Measurements from ENCODE around the gene MAP3K4.

The MAP3K4 gene

DNA sequence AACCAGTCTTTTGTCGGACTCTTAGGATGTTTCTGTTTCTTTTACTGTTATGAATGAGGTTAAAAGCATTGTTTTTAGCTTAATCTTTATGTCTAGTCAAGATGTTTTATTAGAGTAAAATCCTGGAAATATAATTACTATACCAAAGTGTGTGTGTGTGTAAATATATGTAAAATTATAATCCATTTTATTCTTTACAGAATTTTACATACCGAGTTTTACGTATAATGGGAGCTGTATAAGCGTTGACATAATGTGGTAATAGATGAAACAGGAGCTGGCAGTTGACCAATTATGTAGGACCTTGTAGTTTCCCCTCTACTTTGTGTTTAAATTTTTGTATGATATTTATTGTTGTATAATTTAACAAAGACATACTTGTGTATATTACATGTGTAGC, 16.7 kb downstream of the MAP3K4 start:
- no peak for DNase-seq (ENCODE audit: low spot score)

- DNase-seq (ENCODE audit: low spot score) = no peak
Measured at GRCh38 chr6:161009991-161010390, 18.4 kb downstream of the MAP3K4 start.

DNA sequence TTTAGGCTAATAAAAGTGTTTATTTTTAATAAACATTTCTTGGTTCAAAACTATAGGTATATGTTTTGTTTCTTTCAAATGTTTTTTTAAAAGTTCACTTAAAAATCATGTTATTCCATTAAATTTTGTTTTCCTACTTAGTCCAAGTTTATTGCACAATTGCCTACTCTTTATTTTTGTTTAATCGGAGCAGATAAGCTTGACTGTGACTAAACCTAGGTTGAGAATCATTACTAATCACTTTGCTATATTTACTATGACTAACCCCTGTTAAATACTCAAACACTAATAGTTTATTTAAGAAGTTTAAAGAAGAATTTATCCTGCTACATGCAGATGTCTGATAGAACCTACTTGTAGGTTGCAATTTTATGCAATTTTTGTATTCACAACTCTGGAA, 18.8 kb downstream of the MAP3K4 start:
- DNase-seq (ENCODE audit: low spot score) = peak; percentile 45

GRCh38 chr6:161011492-161012480, 20.2 kb downstream of the MAP3K4 start:
- DNase-seq (ENCODE audit: low spot score) = no peak

GRCh38 chr6:161013695-161014094, 22.1 kb downstream of the MAP3K4 start:
- no peak for DNase-seq (ENCODE audit: low spot score)

DNA sequence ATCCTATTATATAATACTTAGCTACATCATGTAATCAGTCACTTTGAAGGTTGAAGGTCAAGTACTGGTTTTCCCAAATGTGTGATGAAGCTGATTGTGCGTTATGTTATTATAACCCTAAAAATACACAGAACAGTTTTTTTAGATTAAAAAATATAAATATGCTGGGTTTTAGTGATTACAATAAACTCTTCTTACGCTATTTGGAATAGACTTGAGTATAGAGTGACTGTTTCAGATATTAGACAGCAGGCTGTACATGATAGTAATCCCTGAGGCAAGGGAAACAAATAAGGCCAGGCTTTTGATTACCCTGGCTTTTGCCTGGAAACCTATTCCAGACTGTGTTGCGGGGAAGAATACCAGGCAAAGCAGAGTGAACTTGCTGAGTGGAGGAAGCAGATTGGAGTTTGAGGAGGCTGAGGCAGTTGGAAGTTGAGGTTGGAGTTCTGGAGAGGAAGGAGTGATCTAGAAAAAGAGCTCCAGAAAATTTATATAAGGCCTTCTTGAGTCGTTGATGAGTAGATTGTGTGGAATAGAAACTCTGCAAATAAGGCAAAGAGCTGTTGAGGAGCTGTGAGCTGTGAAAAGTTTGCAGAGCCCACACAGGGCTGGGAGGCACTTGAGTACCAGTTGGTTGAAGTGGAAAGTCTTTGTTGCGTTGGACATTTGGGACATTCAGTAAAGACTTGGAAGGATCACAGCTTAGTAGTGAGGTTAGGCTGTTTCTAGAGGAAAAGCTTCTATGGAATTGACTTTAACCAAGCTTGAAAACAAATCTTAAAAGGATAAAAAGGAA, 26.4 kb downstream of the MAP3K4 start:
- DNase-seq (ENCODE audit: low spot score) = no peak

- DNase-seq (ENCODE audit: low spot score) = no peak
Measured at GRCh38 chr6:161019324-161019839, 27.8 kb downstream of the MAP3K4 start.

DNA sequence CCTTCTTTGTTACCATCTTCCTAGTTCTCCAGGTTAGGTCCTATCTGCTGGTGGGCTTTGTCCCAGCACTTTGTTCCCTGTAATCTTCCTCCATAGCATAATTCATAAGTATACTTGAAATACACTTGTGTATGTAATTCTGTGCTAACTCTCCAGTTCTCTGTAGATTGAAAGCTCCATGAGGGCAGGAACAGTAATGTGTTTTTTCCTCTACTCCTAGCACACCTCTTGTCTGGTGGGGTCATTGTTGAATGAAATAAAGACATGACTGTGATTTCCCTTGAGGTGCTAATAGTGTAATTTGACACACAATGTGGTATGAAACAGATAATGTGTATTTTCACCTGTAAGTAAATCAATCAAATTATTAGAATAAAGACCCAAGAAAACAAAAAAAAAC, 30.0 kb downstream of the MAP3K4 start:
- DNase-seq (ENCODE audit: low spot score) = no peak

DNA sequence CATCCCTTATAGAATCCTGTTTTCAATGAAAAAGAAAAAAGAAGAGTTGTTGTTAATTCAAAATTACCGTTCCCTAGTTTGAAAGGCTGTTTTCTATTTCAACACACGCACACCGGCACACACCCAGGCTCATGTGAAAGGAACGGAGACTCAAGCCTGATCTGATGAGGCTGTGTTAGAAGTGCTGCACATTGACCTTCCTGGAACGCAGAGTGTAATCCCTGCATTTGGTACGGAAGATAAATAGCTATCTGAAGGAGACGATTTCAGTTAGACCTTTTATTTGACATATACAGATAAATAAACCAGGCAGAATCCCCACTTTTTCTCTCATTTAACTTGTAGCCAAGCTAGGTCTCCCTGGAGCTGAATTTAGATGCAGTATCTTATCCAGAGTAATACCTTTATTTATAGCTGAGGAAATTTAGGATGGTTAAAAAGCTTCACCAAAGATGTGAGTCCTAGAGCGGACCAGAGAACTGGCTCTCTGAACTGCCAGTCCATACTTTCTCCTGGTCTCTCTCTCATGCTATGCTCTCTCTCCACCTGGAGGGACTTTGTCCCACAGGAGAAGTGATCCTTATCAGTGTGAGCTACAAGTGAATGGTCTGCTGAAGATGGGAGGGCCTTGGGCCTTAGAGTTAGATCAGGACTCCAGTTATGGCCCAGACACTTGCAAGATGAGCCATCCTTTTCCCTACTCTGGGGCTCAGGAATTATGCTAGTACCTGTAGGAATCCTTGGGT, 30.6 kb downstream of the MAP3K4 start:
- DNase-seq (ENCODE audit: low spot score) = no peak

- DNase-seq (ENCODE audit: low spot score) = no peak
Measured at GRCh38 chr6:161023316-161023715, 31.7 kb downstream of the MAP3K4 start.

GRCh38 chr6:161024364-161024920, 32.9 kb downstream of the MAP3K4 start:
- no peak for DNase-seq (ENCODE audit: low spot score)

GRCh38 chr6:161027385-161027784, 35.8 kb downstream of the MAP3K4 start:
- no peak for DNase-seq (ENCODE audit: low spot score)

GRCh38 chr6:161029195-161029809, 37.7 kb downstream of the MAP3K4 start:
- DNase-seq (ENCODE audit: low spot score) = peak; percentile 30

DNA sequence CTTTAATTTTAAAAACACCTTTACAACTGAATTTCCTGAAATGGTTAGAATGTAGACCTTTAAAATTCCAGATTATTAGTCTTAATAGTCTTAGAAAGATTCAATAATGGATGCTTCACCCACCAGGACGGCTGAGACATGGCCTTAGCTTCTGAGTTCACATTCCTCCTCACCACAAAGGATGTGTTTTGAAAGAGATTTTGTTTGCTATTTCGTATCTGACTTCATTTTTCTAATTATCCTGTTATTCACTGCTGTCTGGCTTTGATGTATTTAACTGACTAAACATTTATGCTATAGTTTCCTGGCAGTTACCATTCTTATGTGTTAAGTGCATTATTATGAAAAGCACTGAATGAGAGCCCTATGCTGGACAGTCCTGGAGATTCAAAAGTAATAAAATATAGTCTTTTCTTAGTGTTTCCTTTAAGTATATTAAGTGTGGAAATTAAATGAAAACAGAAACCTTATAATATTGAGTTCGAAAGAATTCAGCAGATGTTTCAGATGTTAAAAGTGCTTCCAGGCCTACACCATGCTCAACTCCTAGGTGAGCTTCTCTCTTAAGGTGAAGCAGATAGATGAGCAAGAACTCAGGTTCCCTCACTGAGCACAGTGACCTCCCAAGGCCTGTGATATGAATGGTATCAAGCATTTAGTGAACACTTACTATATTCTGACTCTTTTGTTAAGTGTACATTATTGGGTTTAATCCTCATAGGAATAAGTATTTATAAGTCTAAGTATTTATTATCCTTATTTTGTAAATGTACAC, 40.3 kb downstream of the MAP3K4 start:
- DNase-seq (ENCODE audit: low spot score) = peak; percentile 40

GRCh38 chr6:161033667-161034066, 42.1 kb downstream of the MAP3K4 start:
- DNase-seq (ENCODE audit: low spot score) = no peak

DNA sequence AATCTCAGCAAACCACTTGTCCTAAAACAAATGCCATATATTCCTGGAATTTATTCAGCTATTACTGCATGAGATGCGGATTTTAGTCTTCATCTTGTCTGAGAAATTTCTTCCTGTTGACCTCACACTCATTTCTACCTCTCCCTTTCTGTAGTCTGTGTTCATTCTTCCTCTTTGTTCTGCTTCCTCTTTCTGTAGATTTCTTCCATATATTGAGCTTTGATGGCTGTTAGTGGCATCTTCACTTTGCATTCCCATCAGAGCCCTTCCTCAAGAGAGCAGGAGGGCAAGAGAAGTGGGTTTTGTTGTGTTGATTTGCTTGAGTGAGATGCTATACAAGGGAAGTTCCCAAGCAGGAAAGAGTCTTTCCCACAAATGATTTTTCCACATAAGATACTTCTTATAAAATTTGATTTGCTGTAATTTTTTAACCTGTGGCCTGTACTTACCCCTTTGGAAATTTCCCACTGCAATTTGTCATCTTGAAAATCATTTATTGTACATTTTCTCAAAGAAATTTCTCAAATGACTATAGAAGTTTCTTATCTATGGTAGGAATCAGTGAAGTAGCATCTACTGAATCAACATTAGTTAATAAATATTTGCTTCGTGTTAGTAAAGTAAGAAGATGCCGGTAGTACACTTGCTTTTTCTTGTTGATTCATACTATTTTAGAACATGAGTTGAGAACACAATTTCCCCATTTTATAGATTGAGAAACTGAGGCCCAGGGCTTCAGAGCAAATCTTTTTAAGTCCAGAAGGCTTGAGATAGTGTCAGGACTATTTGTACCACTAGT, 43.8 kb downstream of the MAP3K4 start:
- peak; percentile 54 for DNase-seq (ENCODE audit: low spot score)

GRCh38 chr6:161035981-161036263, 44.4 kb downstream of the MAP3K4 start:
- no peak for DNase-seq (ENCODE audit: low spot score)

DNA sequence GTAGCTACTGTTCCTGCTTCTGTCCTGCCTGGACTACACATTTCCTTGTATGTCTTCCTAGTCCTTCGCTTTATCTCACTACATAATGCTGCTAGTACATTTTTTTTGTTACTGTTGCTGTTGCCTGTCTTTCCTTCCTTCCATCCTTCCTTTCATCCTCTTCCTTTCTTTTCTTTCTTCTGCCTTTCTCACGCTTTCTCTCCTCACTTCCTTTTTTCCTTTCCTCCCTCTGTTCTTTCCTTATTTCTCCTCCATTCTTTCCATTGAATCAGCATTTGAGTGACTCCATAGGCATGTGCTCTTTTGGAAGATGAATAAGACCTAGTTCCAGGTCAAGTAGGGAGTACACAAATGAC, 46.3 kb downstream of the MAP3K4 start:
- no peak for DNase-seq (ENCODE audit: low spot score)

DNA sequence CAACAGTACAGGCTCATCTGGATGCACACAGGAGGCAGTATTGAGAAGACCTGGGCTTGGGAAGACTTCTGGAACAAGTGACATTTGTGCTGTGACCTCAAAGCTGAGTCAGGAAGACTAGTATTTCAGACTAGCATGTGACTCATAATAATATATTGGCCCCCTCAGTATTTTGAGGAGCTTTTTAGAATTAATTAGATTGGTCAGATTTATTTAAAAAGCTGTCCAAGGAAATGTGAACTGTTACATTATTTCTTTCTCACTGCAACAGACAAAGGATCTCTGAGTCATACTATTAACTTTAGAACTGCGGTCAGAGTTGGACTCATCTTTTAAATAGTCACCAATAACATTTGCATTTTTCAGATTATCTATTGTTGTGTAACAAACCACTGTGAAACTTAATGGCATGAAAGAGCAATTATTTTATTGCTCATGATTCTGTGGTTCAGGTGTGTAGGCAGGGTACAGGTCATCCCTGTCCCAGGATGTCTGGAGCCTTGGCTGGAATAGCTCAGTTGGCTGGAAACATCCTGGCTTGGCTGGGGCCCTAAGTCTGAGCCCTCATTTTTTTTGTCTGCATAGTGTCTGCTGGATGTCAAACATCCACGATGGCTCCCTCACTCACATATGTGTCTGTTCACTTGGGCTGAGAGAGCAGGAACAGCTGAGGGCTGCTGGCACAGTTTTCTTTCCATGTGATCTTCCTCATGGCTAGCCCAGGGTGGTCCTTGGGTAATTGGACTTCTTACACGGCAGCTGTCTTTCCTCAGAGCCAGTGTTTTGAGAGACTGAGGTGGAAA, 46.9 kb downstream of the MAP3K4 start:
- DNase-seq (ENCODE audit: low spot score) = peak; percentile 99
